HS-5 (cell line): Measurements from ENCODE around the gene SCARB1.
"Not testable (repeated sequence)": the region's sequence is repeated elsewhere in the genome, so short reads cannot be mapped to it uniquely, and the experiment has no call there.

Experiments used
- DNase-seq: peaks from one replicate; pipeline ENCODE4 v3.0.0-alpha.2; 2012; ENCODE audit warnings: low read depth

SCARB1 gene

GRCh38 chr12:124863416-124864325 lies at the start of gene SCARB1:
Gene SCARB1, minus strand, starts transcription at chr12:124863864. Its CDS starts 144 bp downstream, at chr12:124863720.
- DNase-seq = peak; percentile 14

GRCh38 chr12:124912529-124913287 lies 49.0 kb upstream of the SCARB1 start:
- not testable (repeated sequence) for DNase-seq

- DNase-seq = not testable (repeated sequence)
Measured at GRCh38 chr12:124911521-124911920, 47.9 kb upstream of the SCARB1 start.

- DNase-seq = no peak
Measured at GRCh38 chr12:124910561-124911478, 47.2 kb upstream of the SCARB1 start.

- no peak for DNase-seq
Measured at GRCh38 chr12:124909831-124910560, 46.3 kb upstream of the SCARB1 start.

- peak; percentile 82 for DNase-seq
Measured at GRCh38 chr12:124906606-124907261, 43.1 kb upstream of the SCARB1 start.

GRCh38 chr12:124904306-124905098 lies 40.8 kb upstream of the SCARB1 start:
- DNase-seq = peak; percentile 73

GRCh38 chr12:124902916-124903315 lies 39.3 kb upstream of the SCARB1 start:
- DNase-seq = no peak

GRCh38 chr12:124901003-124901402 lies 37.3 kb upstream of the SCARB1 start:
- DNase-seq = no peak

GRCh38 chr12:124900345-124900795 lies 36.7 kb upstream of the SCARB1 start:
- not testable (repeated sequence) for DNase-seq

GRCh38 chr12:124898923-124899294 lies 35.2 kb upstream of the SCARB1 start:
- no peak for DNase-seq

- DNase-seq = no peak
Measured at GRCh38 chr12:124898200-124898922, 34.7 kb upstream of the SCARB1 start.

GRCh38 chr12:124896461-124896860 lies 32.8 kb upstream of the SCARB1 start:
- no peak for DNase-seq

- no peak for DNase-seq
Measured at GRCh38 chr12:124893792-124894516, 30.3 kb upstream of the SCARB1 start.

- DNase-seq = no peak
Measured at GRCh38 chr12:124888260-124888659, 24.6 kb upstream of the SCARB1 start.

GRCh38 chr12:124887766-124888165 lies 24.1 kb upstream of the SCARB1 start:
- not testable (repeated sequence) for DNase-seq

GRCh38 chr12:124884587-124885438 lies 21.1 kb upstream of the SCARB1 start:
- no peak for DNase-seq
